ENCODE results near the gene INHBC.
"Not testable (repeated sequence)": the region's sequence is repeated elsewhere in the genome, so short reads cannot be mapped to it uniquely, and the experiment has no call there.

INHBC gene

GRCh38 chr12:57441846-57442427, 7.4 kb downstream of the INHBC start:
- no peak overlapping the region for H3K4me3 ChIP-seq (ENCODE audit: low read depth, low read length)
- no peak for TF ChIP-seq CTCF (IDR thresholded peaks at IDR 0.05; ENCODE audit: low read depth, low read length)

GRCh38 chr12:57444337-57444736, 9.8 kb downstream of the INHBC start:
- not testable (repeated sequence) for H3K4me3 ChIP-seq (ENCODE audit: low read depth, low read length)

GRCh38 chr12:57444744-57445143, 10.2 kb downstream of the INHBC start:
- H3K4me3 ChIP-seq (ENCODE audit: low read depth, low read length) = no peak overlapping the region
- no peak for TF ChIP-seq CTCF (IDR thresholded peaks at IDR 0.05; ENCODE audit: low read depth, low read length)

- no peak for TF ChIP-seq CTCF (IDR thresholded peaks at IDR 0.05; ENCODE audit: low read depth, low read length)
- no peak overlapping the region for H3K4me3 ChIP-seq (ENCODE audit: low read depth, low read length)
These were observed 11.8 kb downstream of the INHBC start for GRCh38 chr12:57446292-57446960.

GRCh38 chr12:57448669-57449068, 14.1 kb downstream of the INHBC start:
- TF ChIP-seq CTCF (IDR thresholded peaks at IDR 0.05; ENCODE audit: low read depth, low read length) = no peak
- no peak overlapping the region for H3K4me3 ChIP-seq (ENCODE audit: low read depth, low read length)

GRCh38 chr12:57449375-57449774, 14.8 kb downstream of the INHBC start:
- no peak for TF ChIP-seq CTCF (IDR thresholded peaks at IDR 0.05; ENCODE audit: low read depth, low read length)

GRCh38 chr12:57450057-57450456, 15.5 kb downstream of the INHBC start:
- TF ChIP-seq CTCF (IDR thresholded peaks at IDR 0.05; ENCODE audit: low read depth, low read length) = no peak
- H3K4me3 ChIP-seq (ENCODE audit: low read depth, low read length) = no peak overlapping the region

More at GRCh38 chr12:57449375-57449774, 14.8 kb downstream of the INHBC start:
- H3K4me3 ChIP-seq (ENCODE audit: low read depth, low read length) = no peak overlapping the region
